GM19452 (cell line): ENCODE data around the gene PAX5.

ENCODE experiments used
- ATAC-seq: cut with Tn5 transposase; IDR thresholded peaks from one replicate; pipeline ENCODE4 v1.9.1; 2021; ENCODE audit not compliant: unreplicated experiment

The PAX5 gene

GRCh38 chr9:37025071-37025822, 8.8 kb downstream of the PAX5 start:
- ATAC-seq: no peak

- ATAC-seq: no peak
Observed at GRCh38 chr9:37017546-37017945, 16.5 kb downstream of the PAX5 start.

GRCh38 chr9:37011530-37011929, 22.5 kb downstream of the PAX5 start:
- ATAC-seq: no peak

GRCh38 chr9:37010976-37011375, 23.1 kb downstream of the PAX5 start:
- no peak for ATAC-seq

- no peak for ATAC-seq
Observed at GRCh38 chr9:37010180-37010579, 23.9 kb downstream of the PAX5 start.

GRCh38 chr9:37007295-37007694, 26.8 kb downstream of the PAX5 start:
- no peak for ATAC-seq

GRCh38 chr9:37005517-37006140, 28.4 kb downstream of the PAX5 start:
- ATAC-seq: no peak

- peak; percentile 42 for ATAC-seq
Observed at GRCh38 chr9:37004424-37004935, 29.6 kb downstream of the PAX5 start.

GRCh38 chr9:37002413-37003217, 31.5 kb downstream of the PAX5 start:
- ATAC-seq: no peak

GRCh38 chr9:37002036-37002412, 32.0 kb downstream of the PAX5 start:
- no peak for ATAC-seq

- ATAC-seq: no peak
Observed at GRCh38 chr9:37001459-37001858, 32.6 kb downstream of the PAX5 start.

- ATAC-seq: no peak
Observed at GRCh38 chr9:36999728-37000333, 34.2 kb downstream of the PAX5 start.

- no peak for ATAC-seq
Observed at GRCh38 chr9:36997414-36997813, 36.7 kb downstream of the PAX5 start.

GRCh38 chr9:36996706-36997086, 37.4 kb downstream of the PAX5 start:
- ATAC-seq: no peak

- ATAC-seq: no peak
Observed at GRCh38 chr9:36995927-36996705, 38.0 kb downstream of the PAX5 start.

- ATAC-seq: peak; percentile 53
Observed at GRCh38 chr9:36993933-36994764, 39.9 kb downstream of the PAX5 start.

- ATAC-seq: no peak
Observed at GRCh38 chr9:36992501-36993316, 41.4 kb downstream of the PAX5 start.

GRCh38 chr9:36991516-36992134, 42.4 kb downstream of the PAX5 start:
- no peak for ATAC-seq
